Ascending aorta (tissue), 2 donors: ENCODE data around the gene LRCH1. TPM values are rescaled to one million over a fixed set of nuclear protein-coding genes. Genes with fewer than 3 reads are reported as not detected.

Experiments used
- DNase-seq, 2 donors: peaks; one replicate each; pipeline ENCODE4 v3.0.0-alpha.2; 2019; ENCODE audit warnings: low spot score in 2 of 2
- H3K27ac ChIP-seq, 2 donors: fragments of 200-600 bp; sonication (generic); one replicate each; pipeline ENCODE4 v1.5.1; 2016 to 2017; ENCODE audit warnings: mild to moderate bottlenecking in 1 of 2
- H3K27me3 ChIP-seq: fragments of 200-600 bp; sonication (generic); one replicate; pipeline ENCODE4 v1.5.1; 2017
- H3K36me3 ChIP-seq, 2 donors: fragments of 200-600 bp; sonication (generic); one replicate each; pipeline ENCODE4 v1.5.1; 2016
- H3K4me1 ChIP-seq, 2 donors: fragments of 200-600 bp; sonication (generic); one replicate each; pipeline ENCODE4 v1.5.1; 2016 to 2017; ENCODE audit warnings: mild to moderate bottlenecking in 1 of 2
- H3K4me3 ChIP-seq, 2 donors: fragments of 200-600 bp; sonication (generic); one replicate each; pipeline ENCODE4 v1.5.1; 2016 to 2017; ENCODE audit warnings: mild to moderate bottlenecking in 1 of 2
- H3K9me3 ChIP-seq, 2 donors: fragments of 200-600 bp; sonication (generic); one replicate each; pipeline ENCODE4 v1.5.1; 2016
- intact Hi-C: fragments of 100-400 bp; cut with DNase I; formaldehyde crosslinking; loops from one replicate; pipeline ENCODE4 v1.15.1; 2023
- total RNA-seq: library from RNA; depleted of rRNA; stranded (reverse); fragments of >200 nt; gene quantifications from one replicate; pipeline ENCODE4 v1.1.0, GENCODE V29; 2016
- TF ChIP-seq, protein P1 (sequence below), 3 experiments: fragments of 200-600 bp in 2 of 3; fragments of 450-650 bp in 1 of 3; sonication (generic) in 2 of 3; IDR thresholded peaks; one replicate each; pipeline ENCODE4 v1.5.1; 2016 to 2019; ENCODE audit warnings: antibody characterized with exemption in 3 of 3, mild to moderate bottlenecking in 1 of 3, moderate library complexity in 1 of 3

Gene LRCH1
- total RNA-seq, 1 donor from 2014 or later = 45.4 TPM

GRCh38 chr13:46731535-46731934 lies 178.6 kb downstream of the LRCH1 start:
- intact Hi-C loops = no loop called here
- no peak overlapping the region for H3K4me3 ChIP-seq
- TF ChIP-seq, protein P1, sequence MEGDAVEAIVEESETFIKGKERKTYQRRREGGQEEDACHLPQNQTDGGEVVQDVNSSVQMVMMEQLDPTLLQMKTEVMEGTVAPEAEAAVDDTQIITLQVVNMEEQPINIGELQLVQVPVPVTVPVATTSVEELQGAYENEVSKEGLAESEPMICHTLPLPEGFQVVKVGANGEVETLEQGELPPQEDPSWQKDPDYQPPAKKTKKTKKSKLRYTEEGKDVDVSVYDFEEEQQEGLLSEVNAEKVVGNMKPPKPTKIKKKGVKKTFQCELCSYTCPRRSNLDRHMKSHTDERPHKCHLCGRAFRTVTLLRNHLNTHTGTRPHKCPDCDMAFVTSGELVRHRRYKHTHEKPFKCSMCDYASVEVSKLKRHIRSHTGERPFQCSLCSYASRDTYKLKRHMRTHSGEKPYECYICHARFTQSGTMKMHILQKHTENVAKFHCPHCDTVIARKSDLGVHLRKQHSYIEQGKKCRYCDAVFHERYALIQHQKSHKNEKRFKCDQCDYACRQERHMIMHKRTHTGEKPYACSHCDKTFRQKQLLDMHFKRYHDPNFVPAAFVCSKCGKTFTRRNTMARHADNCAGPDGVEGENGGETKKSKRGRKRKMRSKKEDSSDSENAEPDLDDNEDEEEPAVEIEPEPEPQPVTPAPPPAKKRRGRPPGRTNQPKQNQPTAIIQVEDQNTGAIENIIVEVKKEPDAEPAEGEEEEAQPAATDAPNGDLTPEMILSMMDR (IDR thresholded peaks at IDR 0.05) = no peak
- DNase-seq = no peak
- H3K9me3 ChIP-seq = no peaks in the 10 kb centered on the region
- no peaks in the 10 kb centered on the region for H3K27me3 ChIP-seq
- H3K36me3 ChIP-seq = peaks cover 43 to 49% of the 10 kb centered on the region in 2 donors
- H3K4me1 ChIP-seq = no peaks in the 10 kb centered on the region
- no peak overlapping the region for H3K27ac ChIP-seq

- Histone ChIP-seq H3K27ac (no peak overlapping the region), H3K36me3 (peaks cover 20 to 32% of the 10 kb centered on the region in 2 donors), H3K27me3 (no peaks in the 10 kb centered on the region), H3K9me3 (no peaks in the 10 kb centered on the region), H3K4me1 (no peaks in the 10 kb centered on the region), H3K4me3 (no peak overlapping the region)
- intact Hi-C loops = no loop called here
- DNase-seq = no peak
- TF ChIP-seq, protein P1 (IDR thresholded peaks at IDR 0.05) = no peak
Observed at GRCh38 chr13:46735425-46735824, 182.5 kb downstream of the LRCH1 start.

- Histone ChIP-seq H3K36me3 (peaks cover 13 to 38% of the 10 kb centered on the region in 2 donors), H3K9me3 (no peaks in the 10 kb centered on the region), H3K4me1 (no peaks in the 10 kb centered on the region), H3K27me3 (no peaks in the 10 kb centered on the region), H3K4me3 (no peak overlapping the region), H3K27ac (no peak overlapping the region)
- DNase-seq = no peak
- TF ChIP-seq, protein P1 (IDR thresholded peaks at IDR 0.05) = no peak
- intact Hi-C loops = no loop called here
Observed at GRCh38 chr13:46736541-46737310, 183.8 kb downstream of the LRCH1 start.

GRCh38 chr13:46738055-46738454 lies 185.1 kb downstream of the LRCH1 start:
- Histone ChIP-seq H3K36me3 (peaks cover 8 to 35% of the 10 kb centered on the region in 2 donors), H3K9me3 (no peaks in the 10 kb centered on the region), H3K27ac (no peak overlapping the region), H3K27me3 (no peaks in the 10 kb centered on the region), H3K4me3 (no peak overlapping the region), H3K4me1 (no peaks in the 10 kb centered on the region)
- intact Hi-C loops = no loop called here
- TF ChIP-seq, protein P1 (IDR thresholded peaks at IDR 0.05) = no peak
- no peak for DNase-seq

DNA sequence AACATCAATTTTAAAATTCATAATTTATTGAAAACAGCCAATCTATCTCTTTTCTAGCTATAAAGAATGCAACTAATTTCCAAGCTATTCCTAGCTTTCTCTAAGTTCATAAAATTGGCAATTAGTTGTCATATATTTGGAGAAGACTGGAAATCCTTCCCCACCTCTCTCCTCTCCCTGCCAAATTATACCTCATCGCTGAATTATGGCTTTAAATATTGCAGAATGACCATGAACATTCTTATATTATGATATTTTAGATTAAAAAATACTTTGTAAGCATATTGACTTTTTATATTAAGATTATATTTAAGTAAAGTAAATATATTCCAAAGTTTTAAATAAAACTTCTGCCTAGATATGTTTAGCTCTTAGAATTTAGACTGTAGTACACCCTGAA lies 185.8 kb downstream of the LRCH1 start:
- TF ChIP-seq, protein P1 (IDR thresholded peaks at IDR 0.05) = no peak
- Histone ChIP-seq H3K4me3 (no peak overlapping the region), H3K36me3 (peaks cover 8 to 36% of the 10 kb centered on the region in 2 donors), H3K4me1 (no peaks in the 10 kb centered on the region), H3K27ac (no peak overlapping the region), H3K9me3 (no peaks in the 10 kb centered on the region), H3K27me3 (no peaks in the 10 kb centered on the region)
- DNase-seq = no peak
- intact Hi-C loops = no loop called here
